Umbilical cord (tissue), 2 donors: ENCODE data around the gene TMEM263. TPM values are rescaled to one million over a fixed set of nuclear protein-coding genes. Genes with fewer than 3 reads are reported as not detected.
"Not testable (repeated sequence)": the region's sequence is repeated elsewhere in the genome, so short reads cannot be mapped to it uniquely, and the experiment has no call there.

Experiments used
- DNase-seq: peaks from one replicate; pipeline ENCODE4 v3.0.0-alpha.2; 2015; ENCODE audit warnings: low spot score
- total RNA-seq: library from RNA; depleted of rRNA; stranded (reverse); fragments of >200 nt; gene quantifications from one replicate; pipeline ENCODE4 v1.2.3, GENCODE V29; 2014; ENCODE audit warnings: low replicate concordance; ENCODE audit not compliant: insufficient read depth

The TMEM263 gene
- total RNA-seq, 1 donor from 2014 or later, result 180 TPM

GRCh38 chr12:106985479-106985878 is 29.8 kb downstream of the TMEM263 start:
- DNase-seq, result no peak

- no peak for DNase-seq
These were observed 30.4 kb downstream of the TMEM263 start for GRCh38 chr12:106986135-106986534.

- peak; percentile 98 for DNase-seq
These were observed 31.1 kb downstream of the TMEM263 start, which contains the start of gene MTERF2 for GRCh38 chr12:106986625-106987389. Gene MTERF2 (minus strand): TSS chr12:106987146. CDS start chr12:106978714, 8,432 bp downstream.

- DNase-seq, result no peak
These were observed 32.1 kb downstream of the TMEM263 start for GRCh38 chr12:106987846-106988245.

- DNase-seq, result peak; percentile 73
These were observed 39.0 kb downstream of the TMEM263 start for GRCh38 chr12:106994579-106995220.

- not testable (repeated sequence) for DNase-seq
These were observed 40.4 kb downstream of the TMEM263 start for GRCh38 chr12:106996102-106996501.

GRCh38 chr12:106997916-106998315 is 42.2 kb downstream of the TMEM263 start:
- DNase-seq, result no peak

- peak; percentile 85 for DNase-seq
These were observed 43.7 kb downstream of the TMEM263 start for GRCh38 chr12:106999446-106999845.

- not testable (repeated sequence) for DNase-seq
These were observed 47.0 kb downstream of the TMEM263 start for GRCh38 chr12:107002665-107003064.

GRCh38 chr12:107007411-107007810 is 51.7 kb downstream of the TMEM263 start:
- DNase-seq, result no peak

GRCh38 chr12:107011519-107011918 is 55.8 kb downstream of the TMEM263 start:
- no peak for DNase-seq

GRCh38 chr12:107012736-107013425 is 57.2 kb downstream of the TMEM263 start:
- DNase-seq, result no peak

- DNase-seq, result no peak
These were observed 58.3 kb downstream of the TMEM263 start for GRCh38 chr12:107014055-107014454.

GRCh38 chr12:107017042-107017441 is 61.3 kb downstream of the TMEM263 start:
- no peak for DNase-seq

GRCh38 chr12:107019546-107019945 is 63.8 kb downstream of the TMEM263 start:
- no peak for DNase-seq

Other genes starting within 250 kb of the TMEM263 start
- gene RIC8B, start 181.2 kb upstream of the TMEM263 start, total RNA-seq, result 25.5 TPM
- gene MTERF2, start 31.2 kb downstream of the TMEM263 start, total RNA-seq, result 7.7 TPM
- gene CRY1, start 137.6 kb downstream of the TMEM263 start, total RNA-seq, result 52.0 TPM